Measurements from ENCODE around the gene BMERB1. TPM values are rescaled to one million over a fixed set of nuclear protein-coding genes. Genes with fewer than 3 reads are reported as not detected.
"Not testable (repeated sequence)": the region's sequence is repeated elsewhere in the genome, so short reads cannot be mapped to it uniquely, and the experiment has no call there.

The BMERB1 gene
- total RNA-seq, 1 donor, result 57.2 TPM

DNA sequence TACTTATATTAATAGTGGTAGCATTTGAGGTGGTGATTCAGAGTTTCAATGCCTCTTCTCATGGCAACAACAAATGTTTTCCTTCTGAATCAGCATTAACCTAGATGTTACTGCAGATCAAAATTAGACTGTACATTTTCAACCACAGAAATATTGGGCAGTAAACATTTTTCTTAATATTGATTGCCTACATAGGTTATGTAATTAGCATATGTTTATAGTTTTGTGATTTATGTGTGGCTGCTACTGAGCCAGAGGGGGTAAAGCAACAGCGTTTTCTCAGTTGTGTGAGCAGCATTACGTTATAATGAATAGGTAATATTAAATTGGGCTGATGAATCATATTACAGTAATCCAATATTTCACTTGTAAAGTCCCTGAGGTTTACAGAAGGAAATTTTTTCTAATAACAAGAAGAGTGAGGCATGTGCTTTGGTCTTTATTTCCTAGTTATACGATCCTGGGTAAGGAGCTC is 18.8 kb upstream of the BMERB1 start:
- no peaks in the 10 kb centered on the region for H3K9me3 ChIP-seq (ENCODE audit: low read depth, low read length)
- H3K79me2 ChIP-seq (ENCODE audit: insufficient read depth, low read length), result no peaks in the 10 kb centered on the region
- no peaks in the 10 kb centered on the region for H4K20me1 ChIP-seq (ENCODE audit: insufficient read depth, low read length)
- no peaks in the 10 kb centered on the region for H3K36me3 ChIP-seq (ENCODE audit: insufficient read depth, low read length)
- peak overlapping the region; percentile 45 for H3K4me2 ChIP-seq (ENCODE audit: insufficient read depth, low read length)
- DNase-seq (ENCODE audit: insufficient read length, low spot score, missing footprints), result peak; percentile 77
- no peak overlapping the region for H3K27ac ChIP-seq (ENCODE audit: low read depth, low read length)
- TF ChIP-seq, protein P1, sequence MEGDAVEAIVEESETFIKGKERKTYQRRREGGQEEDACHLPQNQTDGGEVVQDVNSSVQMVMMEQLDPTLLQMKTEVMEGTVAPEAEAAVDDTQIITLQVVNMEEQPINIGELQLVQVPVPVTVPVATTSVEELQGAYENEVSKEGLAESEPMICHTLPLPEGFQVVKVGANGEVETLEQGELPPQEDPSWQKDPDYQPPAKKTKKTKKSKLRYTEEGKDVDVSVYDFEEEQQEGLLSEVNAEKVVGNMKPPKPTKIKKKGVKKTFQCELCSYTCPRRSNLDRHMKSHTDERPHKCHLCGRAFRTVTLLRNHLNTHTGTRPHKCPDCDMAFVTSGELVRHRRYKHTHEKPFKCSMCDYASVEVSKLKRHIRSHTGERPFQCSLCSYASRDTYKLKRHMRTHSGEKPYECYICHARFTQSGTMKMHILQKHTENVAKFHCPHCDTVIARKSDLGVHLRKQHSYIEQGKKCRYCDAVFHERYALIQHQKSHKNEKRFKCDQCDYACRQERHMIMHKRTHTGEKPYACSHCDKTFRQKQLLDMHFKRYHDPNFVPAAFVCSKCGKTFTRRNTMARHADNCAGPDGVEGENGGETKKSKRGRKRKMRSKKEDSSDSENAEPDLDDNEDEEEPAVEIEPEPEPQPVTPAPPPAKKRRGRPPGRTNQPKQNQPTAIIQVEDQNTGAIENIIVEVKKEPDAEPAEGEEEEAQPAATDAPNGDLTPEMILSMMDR (IDR thresholded peaks at IDR 0.05; ENCODE audit: extremely low read depth, low read depth, low read length), result no peak
- H2AFZ ChIP-seq (ENCODE audit: low read length), result no peak overlapping the region
- H3K4me1 ChIP-seq (ENCODE audit: insufficient read depth, low read length), result peaks cover 11% of the 10 kb centered on the region
- H3K27me3 ChIP-seq (ENCODE audit: insufficient read depth, low read length), result no peaks in the 10 kb centered on the region
- H3K4me3 ChIP-seq (ENCODE audit: insufficient read depth, low read length), result no peak overlapping the region

DNA sequence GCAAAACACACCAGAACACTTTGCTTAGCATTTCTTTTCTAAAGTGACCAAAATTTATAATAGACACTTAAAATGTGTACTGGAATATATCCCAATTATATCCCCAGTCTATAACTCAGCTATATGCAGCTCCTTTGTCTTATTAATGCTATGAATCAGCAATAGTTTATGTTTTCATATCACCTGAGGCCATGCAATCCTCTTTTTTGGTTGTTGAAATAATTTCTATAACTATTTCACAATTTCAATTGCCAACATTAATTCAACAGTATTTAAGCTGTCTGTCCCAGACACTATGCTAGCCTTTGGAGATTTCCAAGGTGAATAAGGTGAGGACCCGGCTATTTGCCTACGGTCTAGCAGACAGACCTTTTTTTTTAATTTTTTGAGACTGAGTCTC is 17.2 kb upstream of the BMERB1 start:
- Histone ChIP-seq H3K4me2 (ENCODE audit: insufficient read depth, low read length) (no peak overlapping the region), H3K79me2 (ENCODE audit: insufficient read depth, low read length) (no peaks in the 10 kb centered on the region), H3K4me1 (ENCODE audit: insufficient read depth, low read length) (peaks cover 11% of the 10 kb centered on the region), H3K9me3 (ENCODE audit: low read depth, low read length) (no peaks in the 10 kb centered on the region), H3K27ac (ENCODE audit: low read depth, low read length) (no peak overlapping the region), H3K27me3 (ENCODE audit: insufficient read depth, low read length) (no peaks in the 10 kb centered on the region), H3K36me3 (ENCODE audit: insufficient read depth, low read length) (no peaks in the 10 kb centered on the region), H3K4me3 (ENCODE audit: insufficient read depth, low read length) (no peak overlapping the region), H2AFZ (ENCODE audit: low read length) (no peak overlapping the region), H4K20me1 (ENCODE audit: insufficient read depth, low read length) (no peaks in the 10 kb centered on the region)
- no peak for DNase-seq (ENCODE audit: insufficient read length, low spot score, missing footprints)
- TF ChIP-seq, protein P1 (IDR thresholded peaks at IDR 0.05; ENCODE audit: extremely low read depth, low read depth, low read length), result no peak

DNA sequence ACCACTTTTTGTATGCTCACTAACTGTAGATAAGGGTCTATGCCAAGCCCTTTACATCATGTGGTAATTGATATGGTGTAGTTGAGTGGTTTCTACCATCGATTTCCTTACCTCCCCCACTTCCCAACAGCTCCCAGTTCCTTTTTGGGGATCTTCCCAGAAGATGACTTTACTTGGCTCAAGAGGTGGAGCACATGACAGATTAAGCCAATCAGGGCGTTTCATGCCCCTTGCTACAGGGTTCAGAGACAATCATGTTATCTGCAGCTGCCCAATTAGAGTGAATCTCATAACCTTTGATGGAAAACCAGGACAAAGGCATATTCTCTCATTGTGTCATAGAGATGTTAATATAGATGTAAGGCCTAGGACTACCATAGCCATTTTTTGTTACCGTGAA is 16.2 kb upstream of the BMERB1 start:
- peaks cover 2% of the 10 kb centered on the region for H3K27me3 ChIP-seq (ENCODE audit: insufficient read depth, low read length)
- no peaks in the 10 kb centered on the region for H3K79me2 ChIP-seq (ENCODE audit: insufficient read depth, low read length)
- no peak overlapping the region for H2AFZ ChIP-seq (ENCODE audit: low read length)
- no peak overlapping the region for H3K27ac ChIP-seq (ENCODE audit: low read depth, low read length)
- no peak overlapping the region for H3K4me2 ChIP-seq (ENCODE audit: insufficient read depth, low read length)
- peaks cover 11% of the 10 kb centered on the region for H3K4me1 ChIP-seq (ENCODE audit: insufficient read depth, low read length)
- DNase-seq (ENCODE audit: insufficient read length, low spot score, missing footprints), result no peak
- H4K20me1 ChIP-seq (ENCODE audit: insufficient read depth, low read length), result no peaks in the 10 kb centered on the region
- H3K9me3 ChIP-seq (ENCODE audit: low read depth, low read length), result no peaks in the 10 kb centered on the region
- H3K4me3 ChIP-seq (ENCODE audit: insufficient read depth, low read length), result no peak overlapping the region
- TF ChIP-seq, protein P1 (IDR thresholded peaks at IDR 0.05; ENCODE audit: extremely low read depth, low read depth, low read length), result no peak
- no peaks in the 10 kb centered on the region for H3K36me3 ChIP-seq (ENCODE audit: insufficient read depth, low read length)

DNA sequence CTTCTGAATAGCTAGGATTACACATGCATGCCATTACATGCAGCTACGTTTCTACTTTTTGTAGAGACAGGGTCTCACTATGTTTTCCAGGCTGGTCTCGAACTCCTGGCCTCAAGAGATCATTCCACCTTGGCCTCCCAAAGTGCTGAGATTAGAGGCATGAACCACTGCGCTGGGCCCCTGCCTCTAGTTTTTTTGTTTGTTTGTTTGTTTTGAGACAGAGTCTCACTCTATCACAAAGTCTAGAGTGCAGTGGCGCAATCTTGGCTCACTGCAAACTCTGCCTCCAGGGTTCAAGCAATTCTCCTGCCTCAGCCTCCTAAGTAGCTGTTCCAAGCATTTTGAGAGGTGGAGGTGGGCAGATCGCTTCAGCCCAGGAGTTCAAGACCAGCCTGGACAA is 12.7 kb upstream of the BMERB1 start:
- not testable (repeated sequence) for DNase-seq (ENCODE audit: insufficient read length, low spot score, missing footprints)

More for the DNA sequence above, 12.7 kb upstream of the BMERB1 start:
- H3K79me2 ChIP-seq (ENCODE audit: insufficient read depth, low read length); H3K4me3 ChIP-seq (ENCODE audit: insufficient read depth, low read length); H3K4me2 ChIP-seq (ENCODE audit: insufficient read depth, low read length); H3K36me3 ChIP-seq (ENCODE audit: insufficient read depth, low read length); H3K4me1 ChIP-seq (ENCODE audit: insufficient read depth, low read length); H3K27ac ChIP-seq (ENCODE audit: low read depth, low read length); H2AFZ ChIP-seq (ENCODE audit: low read length); H3K9me3 ChIP-seq (ENCODE audit: low read depth, low read length); H4K20me1 ChIP-seq (ENCODE audit: insufficient read depth, low read length): not testable (repeated sequence)
- H3K27me3 ChIP-seq (ENCODE audit: insufficient read depth, low read length), result peaks cover 16% of the 10 kb centered on the region

Measured in osteoblast (primary cell).